Upper lobe of left lung (tissue), 4 donors: ENCODE measurements around the gene HAO1.

ENCODE experiments used
- POLR2A ChIP-seq, 4 donors: fragments of 450-650 bp; IDR thresholded peaks; one replicate each; pipeline ENCODE4 v1.5.1; 2016 to 2017; ENCODE audit warnings: antibody characterized with exemption in 4 of 4, mild to moderate bottlenecking in 2 of 4
- TF ChIP-seq, protein P1 (sequence below), 6 experiments: fragments of 450-650 bp in 4 of 6; fragments of 200-600 bp in 2 of 6; sonication (generic) in 2 of 6; IDR thresholded peaks; one replicate each; pipeline ENCODE4 v1.5.1; 2016 to 2019; ENCODE audit warnings: antibody characterized with exemption in 6 of 6

DNA sequence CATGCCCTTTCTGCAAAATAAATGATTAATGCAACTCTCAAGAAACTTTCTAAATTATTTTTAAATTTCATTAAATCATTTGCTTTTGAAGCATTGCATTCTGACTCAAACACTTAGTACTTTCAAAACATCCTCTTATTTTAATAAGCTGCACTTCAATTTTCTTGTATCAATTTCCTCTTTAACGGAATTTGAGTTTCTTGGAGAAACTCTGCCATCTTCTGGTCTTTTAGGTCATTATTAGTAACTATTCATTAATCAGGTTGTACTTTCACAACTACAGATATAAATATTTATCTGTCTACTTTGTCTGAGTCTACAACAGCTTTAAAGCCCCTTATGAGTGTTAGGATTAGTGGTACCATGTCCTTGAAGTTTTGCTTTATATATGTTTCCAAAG is 49.1 kb upstream of the HAO1 start:
- TF ChIP-seq, protein P1, sequence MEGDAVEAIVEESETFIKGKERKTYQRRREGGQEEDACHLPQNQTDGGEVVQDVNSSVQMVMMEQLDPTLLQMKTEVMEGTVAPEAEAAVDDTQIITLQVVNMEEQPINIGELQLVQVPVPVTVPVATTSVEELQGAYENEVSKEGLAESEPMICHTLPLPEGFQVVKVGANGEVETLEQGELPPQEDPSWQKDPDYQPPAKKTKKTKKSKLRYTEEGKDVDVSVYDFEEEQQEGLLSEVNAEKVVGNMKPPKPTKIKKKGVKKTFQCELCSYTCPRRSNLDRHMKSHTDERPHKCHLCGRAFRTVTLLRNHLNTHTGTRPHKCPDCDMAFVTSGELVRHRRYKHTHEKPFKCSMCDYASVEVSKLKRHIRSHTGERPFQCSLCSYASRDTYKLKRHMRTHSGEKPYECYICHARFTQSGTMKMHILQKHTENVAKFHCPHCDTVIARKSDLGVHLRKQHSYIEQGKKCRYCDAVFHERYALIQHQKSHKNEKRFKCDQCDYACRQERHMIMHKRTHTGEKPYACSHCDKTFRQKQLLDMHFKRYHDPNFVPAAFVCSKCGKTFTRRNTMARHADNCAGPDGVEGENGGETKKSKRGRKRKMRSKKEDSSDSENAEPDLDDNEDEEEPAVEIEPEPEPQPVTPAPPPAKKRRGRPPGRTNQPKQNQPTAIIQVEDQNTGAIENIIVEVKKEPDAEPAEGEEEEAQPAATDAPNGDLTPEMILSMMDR (IDR thresholded peaks at IDR 0.05): peak in 1 of 6 experiments; percentile 8
- TF ChIP-seq POLR2A (IDR thresholded peaks at IDR 0.05): no peak
